Ovary (tissue), 3 donors: ENCODE measurements around the gene HS1BP3.

ENCODE experiments used
- EP300 ChIP-seq: sonication (generic); formaldehyde crosslinking; IDR thresholded peaks from one replicate; pipeline ENCODE4 v1.6.1; 2017; ENCODE audit warnings: antibody characterized with exemption
- POLR2A ChIP-seq: fragments of 450-650 bp; IDR thresholded peaks from one replicate; pipeline ENCODE4 v1.6.1; 2017; ENCODE audit warnings: antibody characterized with exemption, mild to moderate bottlenecking, moderate library complexity
- TF ChIP-seq, protein P1 (sequence below), 3 donors: fragments of 450-650 bp in 2 of 3; fragments of 200-600 bp in 1 of 3; IDR thresholded peaks; one replicate each; pipeline versions ENCODE4 v1.5.1 to v1.8.0; 2016 to 2022; ENCODE audit warnings: antibody characterized with exemption in 3 of 3, mild to moderate bottlenecking in 1 of 3
- donor health status: DM: no; HTN: no; CAD: no.

DNA sequence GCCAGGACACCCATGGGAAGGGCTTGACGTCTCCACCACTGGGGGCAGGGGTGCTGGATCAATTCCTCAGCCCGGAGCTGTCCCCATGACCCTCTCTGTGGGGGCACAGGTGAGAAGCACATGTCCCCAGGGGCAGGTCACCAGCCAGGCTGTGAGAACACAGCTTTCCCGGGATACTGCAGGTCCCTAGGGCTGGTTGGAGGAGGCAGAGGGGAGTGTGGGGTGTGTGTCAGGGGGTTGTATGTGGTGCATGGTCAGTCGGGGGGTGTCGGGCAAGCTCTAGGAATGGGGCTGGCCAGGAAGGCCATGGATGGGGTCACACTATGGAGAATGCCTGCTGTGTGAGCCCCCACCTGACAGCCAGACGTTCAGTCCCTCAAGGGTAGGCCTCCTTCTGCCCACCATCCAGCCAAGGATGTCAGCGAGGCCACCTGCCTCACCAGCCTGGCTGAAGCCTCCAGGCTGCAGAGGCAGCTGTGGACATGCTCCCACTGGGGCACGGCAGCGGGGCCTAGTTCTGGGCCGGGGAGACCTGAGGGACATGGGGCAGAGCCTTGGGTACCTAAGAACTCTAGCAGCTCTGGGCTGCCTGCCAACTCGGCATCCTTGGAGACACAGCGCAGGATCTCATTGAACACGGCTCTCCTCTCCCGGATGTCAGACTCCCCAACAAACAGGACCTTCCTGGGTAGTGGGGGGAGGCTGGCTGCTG, 10.3 kb downstream of the HS1BP3 start:
- TF ChIP-seq, protein P1, sequence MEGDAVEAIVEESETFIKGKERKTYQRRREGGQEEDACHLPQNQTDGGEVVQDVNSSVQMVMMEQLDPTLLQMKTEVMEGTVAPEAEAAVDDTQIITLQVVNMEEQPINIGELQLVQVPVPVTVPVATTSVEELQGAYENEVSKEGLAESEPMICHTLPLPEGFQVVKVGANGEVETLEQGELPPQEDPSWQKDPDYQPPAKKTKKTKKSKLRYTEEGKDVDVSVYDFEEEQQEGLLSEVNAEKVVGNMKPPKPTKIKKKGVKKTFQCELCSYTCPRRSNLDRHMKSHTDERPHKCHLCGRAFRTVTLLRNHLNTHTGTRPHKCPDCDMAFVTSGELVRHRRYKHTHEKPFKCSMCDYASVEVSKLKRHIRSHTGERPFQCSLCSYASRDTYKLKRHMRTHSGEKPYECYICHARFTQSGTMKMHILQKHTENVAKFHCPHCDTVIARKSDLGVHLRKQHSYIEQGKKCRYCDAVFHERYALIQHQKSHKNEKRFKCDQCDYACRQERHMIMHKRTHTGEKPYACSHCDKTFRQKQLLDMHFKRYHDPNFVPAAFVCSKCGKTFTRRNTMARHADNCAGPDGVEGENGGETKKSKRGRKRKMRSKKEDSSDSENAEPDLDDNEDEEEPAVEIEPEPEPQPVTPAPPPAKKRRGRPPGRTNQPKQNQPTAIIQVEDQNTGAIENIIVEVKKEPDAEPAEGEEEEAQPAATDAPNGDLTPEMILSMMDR (IDR thresholded peaks at IDR 0.05), result no peak
- TF ChIP-seq EP300, result no peak
- TF ChIP-seq POLR2A, result no peak
